Stromal cell of bone marrow (primary cell): ENCODE data around the gene INHA.

Source experiments
- DNase-seq: peaks from one replicate; pipeline ENCODE4 v3.0.0-alpha.2; 2012; ENCODE audit warnings: low read depth

Gene INHA

DNA sequence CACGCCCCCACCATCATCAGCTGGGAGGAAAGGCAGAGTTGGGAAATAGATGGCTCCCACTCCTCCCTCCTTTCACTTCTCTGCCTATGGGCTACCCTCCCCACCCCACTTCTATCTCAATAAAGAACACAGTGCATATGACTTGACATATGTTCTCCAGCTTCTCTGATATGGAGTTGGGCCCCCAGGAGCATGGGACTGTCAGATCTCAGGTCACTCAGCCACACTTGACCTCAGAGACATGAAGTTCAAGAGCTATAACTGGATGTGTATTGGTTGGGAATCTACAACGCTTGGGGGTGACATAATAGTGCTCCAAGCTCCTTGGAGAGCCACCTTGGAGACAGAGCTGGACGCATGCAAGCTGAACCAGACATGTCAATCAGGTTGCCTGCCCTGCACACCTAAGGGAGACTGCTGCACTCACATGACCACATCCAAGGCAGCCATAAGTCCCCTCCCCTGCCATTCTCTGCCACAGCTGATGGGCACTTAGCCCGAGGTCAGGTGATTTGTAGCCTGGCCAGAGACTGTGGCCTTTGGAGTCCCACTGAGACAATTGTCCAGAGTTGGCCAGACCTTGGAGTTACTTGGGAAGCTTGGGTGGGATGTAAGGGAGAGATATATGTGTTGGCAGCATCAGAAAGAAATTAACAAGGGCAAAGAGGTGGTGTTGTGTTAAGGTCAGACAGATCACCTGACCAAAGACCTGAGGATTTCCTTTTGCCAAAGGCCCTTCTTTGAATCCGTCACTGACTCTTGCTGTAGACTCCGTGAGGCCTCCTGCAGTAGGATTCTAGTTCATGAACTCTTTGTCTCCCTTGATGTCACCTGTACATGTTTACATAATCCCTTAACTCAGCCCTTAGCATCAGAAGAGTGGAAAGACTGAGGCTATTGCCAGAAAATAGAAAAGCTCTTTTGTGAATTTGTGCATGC, 3.7 kb downstream of the INHA start:
- DNase-seq = no peak

DNA sequence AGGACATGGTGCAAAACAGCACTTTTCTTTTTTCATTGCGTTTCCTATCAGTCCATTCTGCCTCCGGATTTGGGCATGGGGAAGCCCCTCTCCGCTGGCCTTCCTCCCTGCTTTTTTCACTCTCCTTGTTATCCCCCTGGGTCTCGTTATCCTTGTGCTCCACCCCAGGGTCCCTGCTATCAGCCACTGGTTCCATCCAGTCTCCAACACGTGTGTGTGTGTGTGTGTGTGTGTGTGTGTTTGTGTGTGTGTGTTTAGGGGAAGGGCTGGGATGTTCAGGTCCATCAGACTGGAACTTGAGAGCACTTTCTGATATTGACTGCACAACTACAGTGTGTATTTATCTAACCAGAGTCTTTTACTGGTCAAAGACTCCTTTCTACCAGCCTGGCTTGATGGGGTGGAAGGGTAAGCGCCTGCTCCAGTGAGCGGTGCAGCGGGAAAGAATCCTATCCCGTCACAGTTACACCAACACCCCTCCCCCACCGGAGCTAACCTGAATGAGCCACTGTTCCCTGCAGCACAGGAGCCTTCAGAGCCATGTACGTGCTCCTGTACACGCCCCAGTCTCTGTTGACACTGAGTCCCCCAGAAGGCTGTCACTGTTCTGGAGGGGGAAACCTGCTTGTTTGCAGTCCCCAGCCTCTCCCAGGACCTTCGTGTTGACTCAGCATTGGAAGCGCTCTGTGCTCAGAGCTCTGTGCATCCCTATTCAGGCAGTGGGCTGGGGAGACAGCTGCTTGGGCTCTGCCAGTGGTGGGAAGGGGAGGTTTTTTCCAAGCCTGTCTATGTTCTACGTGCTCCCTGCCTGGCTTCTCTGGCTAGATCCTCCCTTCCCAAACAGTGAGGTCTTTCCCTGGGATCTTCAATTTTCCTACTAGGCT, 4.6 kb downstream of the INHA start:
- no peak for DNase-seq

DNA sequence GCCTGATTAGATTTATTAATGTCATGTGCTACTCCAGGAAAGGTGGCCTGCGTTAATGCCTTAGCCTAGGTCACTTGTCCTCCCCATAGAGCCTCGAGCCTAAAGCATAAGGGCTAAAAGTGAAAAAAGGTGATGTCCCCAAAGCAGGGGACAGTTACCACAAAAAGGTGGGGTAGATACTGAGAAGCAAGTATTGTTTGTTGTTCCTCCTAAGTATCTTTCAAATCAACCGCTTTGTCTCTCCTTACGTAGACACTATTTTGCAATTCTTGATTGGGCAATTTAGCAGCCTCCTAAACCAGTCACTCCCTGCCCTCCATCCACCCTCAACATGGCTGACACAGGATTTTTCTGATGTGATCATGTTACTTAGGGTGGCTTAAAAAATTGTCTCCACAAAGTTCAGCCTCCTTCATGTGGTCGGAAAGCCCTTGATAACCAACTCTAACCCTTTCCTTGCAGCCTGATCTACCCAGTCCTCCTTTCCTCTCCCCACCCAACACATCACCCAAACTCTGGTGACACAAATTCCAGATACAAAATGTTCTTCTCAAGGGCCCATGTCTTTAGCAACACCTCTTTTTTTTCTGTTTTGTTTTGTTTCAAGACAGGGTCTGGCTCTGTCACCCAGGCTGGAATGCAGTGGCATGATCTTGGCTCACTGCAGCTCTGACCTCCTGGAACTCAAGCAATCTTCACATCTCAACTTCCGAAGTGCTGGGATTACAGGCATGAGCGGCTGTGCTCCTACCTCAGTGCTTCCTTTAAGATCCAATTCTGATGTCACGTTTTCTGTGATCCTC, 6.9 kb downstream of the INHA start:
- no peak for DNase-seq

DNA sequence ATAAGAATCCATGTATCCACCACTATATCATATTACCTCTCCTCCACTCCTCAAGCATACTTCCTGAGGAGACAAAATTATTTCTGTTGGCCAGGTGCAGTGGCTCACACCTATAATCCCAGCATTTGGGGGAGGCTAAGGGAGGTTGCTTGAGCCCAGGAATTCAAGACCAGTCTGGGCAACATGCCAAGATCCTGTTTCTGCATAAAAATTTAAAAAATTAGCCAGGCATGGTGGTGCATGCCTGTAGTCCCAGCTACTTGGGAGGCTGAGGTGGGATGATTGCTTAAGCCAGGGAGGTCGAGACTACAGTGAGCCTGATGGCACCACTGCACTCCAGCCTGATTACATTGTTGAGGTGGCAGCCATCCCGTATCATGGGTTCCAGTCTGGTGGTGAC, 9.2 kb downstream of the INHA start:
- DNase-seq = no peak

DNA sequence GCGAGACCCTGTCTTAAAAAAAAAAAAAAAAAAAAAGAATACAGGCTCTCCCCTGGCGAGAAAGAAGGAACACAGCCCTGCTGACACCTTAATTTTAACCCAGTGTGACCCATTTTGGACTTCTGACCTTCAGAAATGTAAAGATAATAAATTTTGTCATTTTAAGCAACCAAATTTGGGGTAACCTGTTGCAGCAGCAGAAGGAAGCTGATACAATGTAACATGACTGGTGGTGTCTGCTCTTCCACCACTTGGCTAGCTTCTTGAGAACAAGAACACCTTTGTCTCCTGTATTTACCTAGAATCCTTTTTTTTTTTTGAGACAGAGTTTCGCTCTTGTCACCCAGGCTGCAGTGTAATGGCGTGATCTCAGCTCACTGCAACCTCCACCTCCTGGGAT, 19.0 kb downstream of the INHA start:
- DNase-seq = no peak

DNA sequence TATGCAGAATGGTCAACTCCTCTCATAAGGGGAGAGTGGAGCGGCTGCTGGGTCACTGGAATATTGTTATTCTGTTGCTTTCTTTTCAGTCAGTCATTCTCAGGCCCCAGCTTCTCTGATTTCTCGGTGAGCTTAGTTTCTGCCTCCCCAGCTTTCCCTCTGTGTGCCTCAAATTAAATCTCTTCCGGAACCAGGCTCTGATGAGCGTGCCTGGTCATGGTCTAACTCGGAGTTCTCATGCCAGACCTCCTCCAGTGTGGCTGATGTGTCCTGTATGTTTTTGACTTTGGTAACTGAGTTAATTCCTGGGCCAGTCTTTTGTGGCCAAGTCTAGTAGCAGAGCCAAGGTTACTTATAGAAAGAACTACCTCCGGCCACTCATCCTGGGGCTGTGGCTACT, 20.6 kb downstream of the INHA start:
- DNase-seq = no peak

DNA sequence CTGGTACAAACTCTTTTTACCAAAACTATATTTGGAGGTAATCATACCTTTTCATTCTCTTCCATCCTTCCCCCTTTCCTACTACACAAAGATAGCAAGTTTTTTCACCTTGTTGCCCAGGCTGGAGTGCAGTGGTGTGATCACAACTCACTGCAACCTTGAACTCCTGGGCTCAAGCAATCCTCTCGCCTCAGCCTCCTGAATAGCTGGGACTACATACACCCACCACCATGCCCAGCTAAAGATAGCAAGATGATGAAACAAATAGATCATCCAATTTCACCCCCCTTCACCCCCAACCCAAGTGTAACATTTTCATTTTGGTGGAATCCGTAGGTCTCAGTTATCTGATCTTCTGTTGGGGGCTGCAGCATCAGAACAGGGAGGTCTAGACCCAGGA, 21.0 kb downstream of the INHA start:
- no peak for DNase-seq

DNA sequence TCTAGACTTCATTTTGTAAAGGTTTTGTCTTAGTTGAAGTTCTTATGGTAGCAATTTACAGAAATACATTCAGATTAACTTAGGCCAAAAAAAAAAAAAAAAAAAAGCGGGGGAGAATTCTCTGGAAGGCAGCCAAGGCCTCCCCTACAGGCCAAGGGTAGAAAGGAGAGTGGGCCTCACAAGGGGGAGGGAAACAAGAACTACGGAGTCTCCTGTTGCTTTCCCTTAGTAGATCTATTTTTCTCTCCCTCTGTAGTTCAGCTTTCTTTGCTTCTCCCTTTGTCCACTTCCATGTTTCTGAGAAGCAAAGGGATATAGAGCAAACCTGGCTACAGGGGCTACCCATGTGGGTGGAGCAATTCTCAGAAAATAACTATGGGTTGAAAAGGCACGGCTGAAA, 23.1 kb downstream of the INHA start:
- no peak for DNase-seq

DNA sequence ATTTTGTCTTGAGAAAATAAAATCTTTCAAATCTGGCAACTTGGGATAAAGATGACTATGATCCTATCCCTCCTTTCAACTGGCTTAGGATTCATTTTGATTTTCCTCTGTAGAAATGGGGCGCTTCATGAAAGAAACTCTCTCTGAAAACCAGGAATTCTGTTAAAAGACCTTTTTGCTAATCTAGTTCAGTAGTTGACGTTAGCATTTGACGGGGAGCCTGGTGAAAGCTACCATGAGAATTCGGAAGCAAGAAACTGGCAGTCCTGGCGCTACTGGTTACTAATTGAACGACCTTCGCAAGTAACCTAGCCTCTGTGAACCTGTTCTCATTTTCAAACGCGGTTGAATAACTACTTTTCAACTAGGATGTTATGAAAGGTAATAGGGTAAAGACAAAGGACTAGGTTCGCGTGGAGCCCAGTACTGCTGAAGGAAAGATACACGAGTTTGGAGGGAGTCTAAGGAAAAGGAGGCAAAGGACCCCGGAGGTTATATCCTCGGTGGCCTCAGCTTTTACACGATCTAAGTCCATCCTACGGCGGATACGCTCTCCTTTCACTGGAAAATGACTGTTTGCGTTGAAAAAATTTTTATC, 24.9 kb downstream of the INHA start:
- peak; percentile 13 for DNase-seq

DNA sequence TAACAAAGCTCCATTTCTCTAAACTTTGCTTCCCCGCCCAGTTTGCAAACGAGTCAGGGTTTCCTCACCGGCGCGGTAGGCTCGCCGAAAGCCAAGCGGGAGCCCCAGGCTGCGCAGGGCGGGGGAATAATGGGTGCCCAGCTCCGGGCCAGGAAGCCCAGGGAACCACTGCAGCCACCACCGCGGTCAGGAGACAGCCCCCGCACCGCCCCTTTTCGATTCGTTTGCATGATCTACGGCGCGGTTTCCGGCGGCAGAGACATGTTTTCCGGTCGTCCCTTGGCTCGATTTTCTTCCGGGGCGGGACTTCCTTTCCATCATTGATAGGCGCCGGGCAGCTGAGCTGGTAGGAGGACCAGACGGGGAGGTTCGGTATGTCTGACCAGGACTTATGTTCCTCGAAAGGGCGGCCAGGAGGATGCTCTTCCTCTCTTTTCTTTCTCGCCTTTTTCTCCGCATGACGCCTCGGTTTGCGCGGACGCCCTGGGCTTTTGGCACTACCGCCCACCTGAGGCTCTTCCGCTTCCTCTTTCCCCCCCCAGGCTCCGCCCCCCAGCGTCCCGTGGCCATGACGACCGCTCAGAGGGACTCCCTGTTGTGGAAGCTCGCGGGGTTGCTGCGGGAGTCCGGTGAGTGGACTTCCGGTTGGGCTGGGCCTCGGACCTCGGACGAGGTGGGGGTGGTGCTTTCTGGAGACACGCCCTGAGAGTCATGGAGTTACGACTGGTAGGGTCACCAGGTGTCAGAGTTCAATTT, 25.6 kb downstream of the INHA start, which contains the start of gene STK11IP:
Gene STK11IP (plus strand): TSS at position 306 of the 756 bp plus-strand sequence. CDS start 263 bp downstream, at position 569.
- peak; percentile 96 for DNase-seq

DNA sequence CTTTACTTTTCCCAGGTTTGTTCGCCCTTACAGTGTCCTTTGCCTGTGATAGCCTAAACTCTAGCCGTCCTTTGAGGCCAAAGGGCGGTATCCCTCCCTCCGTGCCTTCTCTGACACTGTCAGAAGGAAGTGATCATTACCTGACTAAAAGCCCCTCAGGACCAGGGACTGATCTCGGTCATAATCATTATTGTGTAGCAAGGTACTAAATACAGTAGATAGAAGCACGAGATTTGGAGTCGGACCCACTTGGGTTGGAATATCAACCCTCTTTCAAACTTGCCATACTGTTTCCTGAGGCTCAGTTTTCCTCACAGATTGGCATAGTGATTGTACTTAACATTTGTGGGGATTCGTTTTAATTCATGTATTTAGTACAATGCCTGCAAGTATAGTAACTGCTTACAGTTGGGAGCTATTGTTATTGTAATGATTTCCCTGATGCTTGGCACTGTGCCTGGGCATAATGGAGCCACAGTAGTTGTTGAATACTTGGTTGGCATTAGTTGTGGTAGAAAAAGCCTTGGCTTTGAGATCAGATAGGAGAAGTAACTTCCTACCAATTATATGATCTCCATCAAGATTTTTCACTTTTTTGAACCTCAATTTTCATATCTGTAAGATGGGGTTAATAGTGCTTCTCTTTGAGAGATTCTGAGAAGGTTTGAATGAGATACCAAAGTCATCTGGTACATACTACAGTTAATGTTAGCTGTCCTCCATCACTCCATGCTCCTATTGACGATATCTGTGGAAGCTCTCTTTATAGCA, 26.4 kb downstream of the INHA start:
- DNase-seq = no peak

DNA sequence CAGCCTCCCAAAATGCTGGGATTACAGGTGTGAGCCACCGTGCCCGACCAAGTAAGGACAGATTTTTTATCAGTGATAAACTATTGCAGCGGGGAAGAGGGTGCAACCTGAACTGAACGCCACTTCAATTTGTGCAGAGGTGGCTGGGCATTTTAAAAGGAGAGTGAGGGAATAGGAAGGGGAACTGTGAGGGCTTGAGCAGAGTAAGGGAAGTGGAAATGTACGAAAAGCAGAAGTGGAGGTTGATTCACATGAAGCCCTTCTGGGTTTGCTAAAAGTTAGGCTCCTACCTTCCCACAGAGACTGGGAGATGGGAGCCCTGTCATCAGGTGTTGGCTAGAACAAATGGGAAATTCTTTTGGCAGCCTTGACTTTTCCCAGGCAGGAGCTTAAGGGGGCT, 31.7 kb downstream of the INHA start:
- no peak for DNase-seq

DNA sequence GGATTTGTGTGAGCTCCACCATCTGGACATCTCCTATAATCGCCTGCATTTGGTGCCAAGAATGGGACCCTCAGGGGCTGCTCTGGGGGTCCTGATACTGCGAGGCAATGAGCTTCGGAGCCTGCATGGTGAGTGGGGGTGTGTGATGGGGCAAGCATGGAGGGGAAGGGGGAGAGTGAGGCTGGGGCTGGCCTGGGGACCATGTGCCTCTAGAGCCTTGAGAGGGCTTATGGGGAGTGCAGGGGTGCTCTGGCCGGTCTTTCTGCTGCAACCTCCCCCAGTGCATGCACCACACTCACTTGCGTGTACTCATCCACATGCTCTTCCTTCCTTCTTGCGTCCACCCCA, 33.5 kb downstream of the INHA start:
- no peak for DNase-seq

DNA sequence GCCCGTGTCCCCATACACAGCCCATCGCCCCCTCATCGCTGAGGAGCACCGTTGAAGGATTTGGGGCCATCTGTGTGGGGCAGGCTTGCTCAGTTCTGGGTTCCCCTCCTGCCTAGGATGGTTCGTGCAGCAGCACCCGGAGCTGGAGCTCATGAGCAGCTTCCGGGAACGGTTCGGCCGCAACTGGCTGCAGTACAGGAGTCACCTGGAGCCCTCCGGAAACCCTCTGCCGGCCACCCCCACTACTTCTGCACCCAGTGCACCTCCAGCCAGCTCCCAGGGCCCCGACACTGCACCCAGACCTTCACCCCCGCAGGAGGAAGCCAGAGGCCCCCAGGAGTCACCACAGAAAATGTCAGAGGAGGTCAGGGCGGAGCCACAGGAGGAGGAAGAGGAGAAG, 35.8 kb downstream of the INHA start:
- no peak for DNase-seq

DNA sequence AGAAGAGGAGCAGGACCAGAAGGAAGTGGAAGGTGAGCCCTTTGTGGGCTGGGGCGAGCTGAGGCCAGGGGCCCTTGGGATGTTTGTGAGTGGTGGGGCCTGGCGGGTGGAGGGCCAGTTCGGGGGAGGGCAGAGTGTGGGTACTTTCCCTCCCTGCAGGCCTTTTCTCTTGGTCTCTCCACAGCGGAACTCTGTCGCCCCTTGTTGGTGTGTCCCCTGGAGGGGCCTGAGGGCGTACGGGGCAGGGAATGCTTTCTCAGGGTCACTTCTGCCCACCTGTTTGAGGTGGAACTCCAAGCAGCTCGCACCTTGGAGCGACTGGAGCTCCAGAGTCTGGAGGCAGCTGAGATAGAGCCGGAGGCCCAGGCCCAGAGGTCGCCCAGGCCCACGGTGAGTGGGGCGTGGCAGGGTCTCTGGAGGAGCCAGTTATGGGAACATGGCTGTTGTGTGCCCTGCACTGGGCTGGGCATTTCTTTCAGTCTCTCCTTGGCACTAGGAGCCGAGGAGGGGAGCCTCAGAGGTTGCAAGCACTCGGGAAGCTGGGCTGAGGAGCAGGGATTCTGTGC, 36.4 kb downstream of the INHA start:
- no peak for DNase-seq

DNA sequence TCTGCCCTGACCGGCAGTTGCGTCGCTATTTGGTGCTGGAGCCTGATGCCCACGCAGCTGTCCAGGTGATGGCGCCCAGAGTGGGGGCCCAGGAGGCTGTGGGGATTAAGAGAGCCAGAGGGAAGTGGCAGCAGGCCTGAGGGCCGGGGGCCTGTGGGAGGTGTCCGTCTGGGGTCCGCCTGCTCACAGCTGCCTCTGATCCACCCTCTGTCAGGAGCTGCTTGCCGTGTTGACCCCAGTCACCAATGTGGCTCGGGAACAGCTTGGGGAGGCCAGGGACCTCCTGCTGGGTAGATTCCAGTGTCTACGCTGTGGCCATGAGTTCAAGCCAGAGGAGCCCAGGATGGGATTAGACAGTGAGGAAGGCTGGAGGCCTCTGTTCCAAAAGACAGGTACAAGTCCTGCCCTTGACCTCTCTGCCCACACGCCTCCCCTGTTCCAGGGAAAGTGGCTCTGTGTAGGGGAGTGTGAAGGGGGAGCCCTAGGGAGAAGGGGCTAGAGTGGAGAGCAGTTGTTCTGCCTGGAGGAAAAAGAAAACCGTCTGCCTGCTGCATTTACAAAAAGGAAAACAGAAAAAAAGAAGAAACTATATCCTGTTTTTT, 37.1 kb downstream of the INHA start:
- no peak for DNase-seq

DNA sequence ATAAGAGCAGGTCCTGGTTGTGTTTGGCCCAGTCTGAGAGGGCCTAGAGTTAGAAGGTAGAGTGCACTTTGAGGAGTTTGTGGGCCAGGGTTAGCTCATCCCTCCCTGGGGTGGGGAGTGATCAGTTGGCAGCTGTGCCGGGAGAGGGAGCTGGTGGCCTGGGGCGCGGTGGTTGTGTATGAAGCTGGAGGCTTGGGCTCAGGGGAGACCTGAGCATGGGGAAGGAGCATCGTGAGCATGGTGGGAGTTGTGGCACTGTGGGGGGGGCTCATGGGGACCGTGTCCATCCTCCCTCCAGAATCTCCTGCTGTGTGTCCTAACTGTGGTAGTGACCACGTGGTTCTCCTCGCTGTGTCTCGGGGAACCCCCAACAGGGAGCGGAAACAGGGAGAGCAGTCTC, 39.2 kb downstream of the INHA start:
- no peak for DNase-seq

DNA sequence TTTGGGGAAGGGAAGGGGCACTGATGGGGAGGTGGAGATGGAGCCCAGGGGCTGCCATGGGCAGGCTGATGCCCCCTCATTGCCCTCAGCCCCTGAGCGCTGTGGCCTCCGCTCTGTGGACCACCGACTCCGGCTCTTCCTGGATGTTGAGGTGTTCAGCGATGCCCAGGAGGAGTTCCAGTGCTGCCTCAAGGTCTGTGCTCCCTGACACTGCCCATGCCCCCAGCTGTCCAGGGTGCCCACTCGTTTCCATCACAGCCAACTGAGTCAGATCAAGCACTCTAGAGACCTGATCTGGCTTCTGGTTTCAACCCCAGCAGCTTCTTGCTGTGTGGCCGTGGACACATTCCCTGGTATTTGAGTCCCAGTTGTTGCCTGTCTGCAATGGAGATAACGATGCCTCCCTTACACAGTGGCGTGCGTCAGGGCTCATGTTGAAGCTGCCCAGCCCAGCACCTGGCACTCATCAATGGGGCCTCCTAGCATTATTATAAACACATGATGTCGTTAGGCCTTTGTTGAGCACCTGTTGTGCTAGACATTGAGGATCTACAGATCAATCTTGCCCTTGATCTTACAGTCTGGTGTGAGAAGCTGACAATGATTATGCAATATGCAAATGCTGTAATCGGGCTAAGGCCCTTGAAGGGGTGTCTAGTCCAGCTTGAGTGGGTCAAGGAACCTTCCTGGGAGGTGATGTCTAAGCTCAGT, 39.9 kb downstream of the INHA start:
- DNase-seq = no peak
